ENCODE results near the gene ADD2. TPM values are rescaled to one million over a fixed set of nuclear protein-coding genes. Genes with fewer than 3 reads are reported as not detected.
A peak's percentile ranks its signal among the peaks of the same experiment; 100 is the strongest.

Gene ADD2
- total RNA-seq, 1 experiment from 2014 or later: 124 TPM

- no peaks in the 10 kb centered on the region; the same call in 1 of the 2 replicates for H3K27me3 Mint-ChIP-seq (ENCODE audit: low read depth)
- Histone ChIP-seq H3K14ac (ENCODE audit: insufficient read depth, low read length) (peak overlapping the region; percentile 9; the same call in 1 of the 2 replicates), H3K9ac (ENCODE audit: extremely low read depth, insufficient read length, low read length) (no peak overlapping the region), H3K4ac (ENCODE audit: low read depth, low read length) (no peak overlapping the region; the same call in 1 of the 2 replicates), H4K91ac (ENCODE audit: insufficient read length, low read depth, low read length) (no peak overlapping the region), H3K79me1 (ENCODE audit: insufficient read depth, low read depth, low read length, poor library complexity, severe bottlenecking) (peaks cover 18% of the 10 kb centered on the region), H2BK20ac (ENCODE audit: low read depth, low read length, poor library complexity, severe bottlenecking) (no peak overlapping the region), H2AK5ac (ENCODE audit: insufficient read length, low read length) (no peak overlapping the region), H4K8ac (replicated peaks; ENCODE audit: insufficient read length, low read depth, low read length) (no peak overlapping the region), H3K27me3 (ENCODE audit: insufficient read depth, low read length) (no peaks in the 10 kb centered on the region), H3K4me2 (ENCODE audit: insufficient read depth, insufficient read length, low read length) (peak overlapping the region; percentile 30), H2BK120ac (ENCODE audit: low read depth, low read length, poor library complexity, severe bottlenecking) (no peak overlapping the region), H3T11ph (ENCODE audit: low read length) (no peak overlapping the region), H3K23me2 (ENCODE audit: insufficient read length, low read depth, low read length, poor library complexity, severe bottlenecking) (no peaks in the 10 kb centered on the region), H3K18ac (ENCODE audit: insufficient read length, low read depth, low read length) (peak overlapping the region; percentile 82), H4K20me1 (ENCODE audit: control insufficient read depth, insufficient read depth, insufficient read length) (no peaks in the 10 kb centered on the region), H3K9me3 (ENCODE audit: control insufficient read depth, low read depth, low read length) (no peaks in the 10 kb centered on the region), H2AFZ (ENCODE audit: low read length) (no peak overlapping the region), H2BK12ac (ENCODE audit: insufficient read length, low read depth, low read length) (no peak overlapping the region), H3K23ac (ENCODE audit: insufficient read length, low read depth, low read length) (no peak overlapping the region), H4K5ac (ENCODE audit: insufficient read length, low read depth, low read length) (no peak overlapping the region), H3K27ac (ENCODE audit: insufficient read length, low read depth, low read length) (peak overlapping the region; percentile 48), H2BK15ac (ENCODE audit: low read depth, low read length) (no peak overlapping the region), H3K4me1 (ENCODE audit: insufficient read depth, low read length) (peaks cover 45% of the 10 kb centered on the region), H3K56ac (ENCODE audit: insufficient read length, low read depth, low read length) (no peak overlapping the region), H3K79me2 (ENCODE audit: insufficient read depth, low read length) (peaks cover 78% of the 10 kb centered on the region; the same call in 1 of the 2 replicates), H2BK5ac (ENCODE audit: insufficient read length, low read length) (no peak overlapping the region)
- DNase-seq: peak; percentile 58
- peaks cover 0 to 13% (median 2%) of the 10 kb centered on the region in 3 experiments; a peak in 5 of 7 replicates for H3K36me3 Mint-ChIP-seq (ENCODE audit: insufficient read depth in 1 of 3, low read depth in 3 of 3)
- H3K4me3 Mint-ChIP-seq: no peak overlapping the region
- WGBS (ENCODE audit: extremely low coverage, insufficient read length, low lambda C conversion rate): no CpG with 5 or more reads among the region's 7 CpGs
- TF ChIP-seq CTCF (conservative IDR thresholded peaks at IDR 0.05): no peak
- H3K27ac Mint-ChIP-seq: peak overlapping the region; percentile 85 to 96 (median 87); a peak in 6 of 7 replicates
- H3K9me3 Mint-ChIP-seq: no peaks in the 10 kb centered on the region
- peaks cover 66 to 69% of the 10 kb centered on the region in 2 experiments for H3K4me1 Mint-ChIP-seq
Measured at GRCh38 chr2:70728128-70728527, 39.9 kb downstream of the ADD2 start.

Measured in H9 (cell line).